Activated naive CD4-positive, alpha-beta T cell treated with anti-CD3 and anti-CD28 coated beads, Interleukin-2, amount 50 U/mL, for 16 hours (primary cell): Measurements from ENCODE around the gene TUBB4A.

Experiments
- DNase-seq: peaks from one replicate; pipeline ENCODE4 v3.0.0-alpha.2; 2020

TUBB4A gene

DNA sequence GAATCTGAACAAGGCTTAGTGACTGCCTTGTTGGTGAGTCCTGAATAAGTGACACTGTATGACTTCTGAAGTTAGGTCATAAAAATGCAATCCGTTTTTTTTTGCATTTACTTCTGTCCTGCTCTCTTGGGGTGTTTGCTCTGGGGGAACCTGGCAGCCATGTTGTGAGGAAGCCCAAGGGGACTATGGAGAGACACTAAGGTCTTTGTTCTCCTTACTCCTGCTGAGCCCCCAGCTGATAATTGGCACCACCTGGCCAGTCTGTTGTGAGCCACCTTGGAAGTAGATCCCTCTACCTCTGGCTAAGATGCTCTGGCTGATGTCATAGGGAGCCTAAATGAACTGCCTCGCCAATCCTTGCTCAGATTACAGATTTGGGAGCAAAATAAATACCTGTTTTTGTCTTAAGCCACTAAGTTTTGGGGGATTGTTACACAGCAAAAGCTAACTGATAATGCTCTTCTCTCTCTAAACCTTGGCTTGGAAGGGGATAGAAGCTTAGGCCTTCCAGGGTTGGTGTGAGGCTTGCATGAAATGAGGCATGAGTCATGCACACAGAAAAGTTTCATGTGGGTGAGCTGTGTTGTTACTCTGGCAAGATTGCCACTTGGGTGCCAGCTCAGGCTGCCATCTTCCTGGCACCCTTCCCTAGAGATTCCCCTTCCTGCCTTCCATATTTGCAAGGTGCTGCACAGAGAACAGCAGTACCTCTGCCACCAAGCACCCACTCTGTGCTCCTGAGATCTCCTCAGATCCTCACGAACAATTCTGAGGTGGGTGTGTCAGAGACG is 10.1 kb downstream of the TUBB4A start:
- no peak for DNase-seq

DNA sequence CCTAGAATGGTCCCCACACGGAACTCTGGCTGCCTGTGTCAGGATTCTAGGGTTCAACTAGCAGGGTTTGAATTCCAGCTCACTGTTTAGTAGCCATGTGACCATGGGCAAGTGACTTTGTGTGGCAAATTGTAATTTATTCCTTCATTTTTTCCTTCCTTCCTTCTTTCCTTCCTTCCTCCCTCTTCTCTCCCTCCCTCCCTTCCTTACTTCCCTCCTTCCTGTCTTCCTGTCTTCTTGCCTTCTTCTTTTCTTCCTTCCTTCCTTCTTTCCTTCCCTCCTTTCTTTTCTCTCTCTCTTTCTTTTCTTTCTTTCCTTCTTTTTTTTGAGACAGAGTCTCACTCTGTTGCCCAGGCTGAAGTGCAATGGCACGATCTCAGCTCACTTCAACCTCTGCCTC is 12.0 kb downstream of the TUBB4A start:
- no peak for DNase-seq

DNA sequence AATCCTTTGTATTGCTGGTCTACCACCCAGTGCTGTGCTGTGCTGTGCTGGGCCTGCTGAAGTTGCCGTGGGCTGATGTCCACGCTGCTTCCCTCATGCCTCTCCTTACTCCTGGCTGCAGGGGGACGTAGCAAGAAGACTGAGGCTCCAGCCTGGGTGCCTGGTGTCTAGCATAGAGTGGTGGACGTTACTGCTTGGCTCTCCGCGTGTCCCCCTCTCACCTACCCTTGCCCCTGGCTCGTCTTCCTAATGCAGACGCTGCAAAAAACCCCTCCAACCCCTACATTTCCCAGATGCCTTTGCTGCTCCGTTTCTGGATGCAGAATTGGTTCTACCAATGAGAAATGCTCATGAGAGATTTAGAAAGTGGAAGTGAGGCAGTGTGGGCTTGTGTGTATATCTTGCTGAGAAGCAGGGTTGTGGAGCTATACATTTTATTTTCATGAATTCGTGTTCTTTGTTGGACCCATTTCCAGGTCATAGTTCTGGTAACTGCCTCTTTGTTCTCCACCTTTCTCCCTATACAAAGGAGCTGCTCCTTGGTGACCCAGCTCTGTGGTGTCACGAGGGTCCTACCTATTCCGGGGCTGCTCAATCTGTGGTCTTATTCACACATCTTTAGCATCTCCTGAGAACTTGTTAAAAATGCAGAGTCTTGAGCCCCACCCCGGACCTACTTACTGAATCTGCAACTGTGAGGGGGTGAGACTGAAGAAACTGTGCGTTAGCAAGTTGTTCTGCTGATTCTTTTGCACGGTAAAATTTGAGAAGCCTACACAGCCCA is 12.6 kb downstream of the TUBB4A start:
- no peak for DNase-seq

DNA sequence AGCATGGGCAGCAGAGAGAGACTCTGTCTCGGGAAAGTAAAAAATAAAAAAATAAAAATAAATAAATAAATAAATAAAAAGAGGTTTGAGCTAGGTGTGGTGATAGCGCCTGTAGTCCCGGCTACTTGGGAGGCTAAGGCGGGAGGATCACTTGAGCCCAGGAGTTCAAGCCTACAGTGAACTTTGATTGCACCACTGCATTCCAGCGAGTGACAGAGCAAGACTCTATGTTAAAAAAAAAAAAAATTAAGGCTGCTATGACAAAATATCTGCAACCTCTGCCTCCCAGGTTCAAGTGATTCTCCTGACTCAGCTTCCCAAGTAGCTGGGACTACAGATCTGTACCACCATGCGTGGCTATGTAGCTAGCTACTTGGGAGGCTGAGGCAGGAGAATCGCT is 17.3 kb downstream of the TUBB4A start:
- DNase-seq: no peak

DNA sequence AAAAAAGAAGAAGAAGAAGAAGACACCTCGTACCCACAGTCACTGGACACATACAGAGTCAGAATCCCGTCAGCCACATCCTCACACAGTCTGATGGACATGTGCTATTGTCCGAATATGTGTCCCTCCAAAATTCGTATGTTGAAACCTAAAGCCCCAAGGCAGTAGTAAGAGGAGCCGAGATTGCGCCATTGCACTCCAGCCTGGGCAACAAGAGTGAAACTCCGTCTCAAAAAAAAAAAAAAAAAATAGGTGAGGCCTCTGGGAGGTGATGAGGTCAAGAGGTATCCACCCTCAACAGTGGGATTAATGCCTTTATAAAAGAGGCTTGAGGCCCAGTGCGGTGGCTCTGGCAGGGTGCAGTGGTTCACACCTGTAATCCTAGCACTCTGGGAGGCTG is 17.9 kb downstream of the TUBB4A start:
- DNase-seq: no peak

DNA sequence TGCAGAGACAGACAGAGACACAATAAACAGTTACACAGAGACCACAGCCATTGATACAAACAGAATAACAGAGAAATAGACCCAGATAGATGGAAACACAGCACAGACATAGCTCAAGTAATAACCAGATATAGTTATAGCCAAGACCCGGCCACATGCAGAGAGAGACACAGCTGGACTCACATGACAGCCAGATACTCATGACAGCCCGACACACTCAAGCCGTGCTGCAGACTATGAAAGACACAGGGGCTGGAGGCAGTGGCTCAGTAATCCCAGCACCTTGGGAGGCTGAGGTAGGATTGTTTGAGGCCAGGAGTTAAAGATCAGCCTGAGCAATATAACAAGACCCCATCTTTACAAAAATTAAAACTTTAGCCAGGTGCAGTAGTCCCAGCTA is 18.9 kb downstream of the TUBB4A start:
- DNase-seq: no peak

DNA sequence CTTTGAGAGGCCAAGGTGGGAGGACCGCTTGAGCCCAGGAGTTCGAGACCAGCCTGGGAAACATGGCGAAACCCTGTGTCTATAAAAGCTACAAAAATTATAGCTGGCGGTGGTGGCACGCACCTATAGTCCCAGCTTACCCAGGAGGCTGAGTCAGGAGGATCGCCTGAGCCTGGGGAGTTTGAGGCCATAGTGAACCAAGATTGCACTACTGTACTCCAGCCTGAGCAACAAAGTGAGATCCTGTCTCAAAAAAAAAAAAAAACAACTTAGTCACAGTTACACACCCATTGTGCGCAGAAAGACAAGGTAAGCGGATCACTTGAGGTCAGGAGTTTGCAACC is 19.8 kb downstream of the TUBB4A start:
- DNase-seq: peak; percentile 30

DNA sequence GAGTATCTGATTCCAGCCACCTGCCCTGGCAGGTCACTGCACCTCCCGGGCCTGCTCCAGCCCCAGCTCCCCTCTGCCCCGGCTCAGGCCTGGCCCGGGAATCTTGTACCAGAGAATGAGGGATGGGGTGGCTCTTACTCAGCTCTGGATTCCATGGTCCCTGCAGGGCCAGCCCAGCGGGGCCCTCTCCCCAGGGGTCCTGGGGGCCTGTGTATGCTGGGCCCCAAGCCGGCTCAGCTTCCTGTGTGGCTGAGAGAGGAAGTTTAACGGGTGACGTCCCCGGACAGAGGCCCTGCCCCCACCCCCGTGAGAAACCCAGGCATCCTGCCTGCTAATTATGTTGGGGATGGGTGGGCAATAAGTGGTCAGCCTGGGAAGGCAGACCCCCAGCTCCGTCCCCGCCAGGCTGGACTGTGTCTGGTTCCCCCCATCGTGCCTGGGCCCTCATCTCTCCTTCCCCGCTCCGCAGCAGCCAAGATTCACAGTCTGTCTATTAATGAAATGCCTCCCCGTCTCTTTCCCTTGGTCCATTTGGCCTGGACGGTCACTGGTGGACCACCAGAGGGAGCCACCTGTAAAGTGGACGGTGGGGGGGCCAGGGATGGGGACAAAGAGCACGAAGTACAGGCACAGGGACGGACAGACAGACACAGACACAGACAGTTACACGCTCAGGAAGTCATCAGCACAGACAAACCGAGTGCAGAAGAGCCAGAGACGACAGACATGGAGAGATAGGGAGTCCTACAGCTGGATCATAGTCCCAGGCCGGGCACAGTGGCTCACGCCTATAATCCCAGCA is 20.4 kb downstream of the TUBB4A start, which contains the start of gene DENND1C:
Gene DENND1C, minus strand, starts transcription at position 247 of the 802 bp plus-strand sequence. Its CDS starts 92 bp downstream, at position 155.
- DNase-seq: peak; percentile 69

DNA sequence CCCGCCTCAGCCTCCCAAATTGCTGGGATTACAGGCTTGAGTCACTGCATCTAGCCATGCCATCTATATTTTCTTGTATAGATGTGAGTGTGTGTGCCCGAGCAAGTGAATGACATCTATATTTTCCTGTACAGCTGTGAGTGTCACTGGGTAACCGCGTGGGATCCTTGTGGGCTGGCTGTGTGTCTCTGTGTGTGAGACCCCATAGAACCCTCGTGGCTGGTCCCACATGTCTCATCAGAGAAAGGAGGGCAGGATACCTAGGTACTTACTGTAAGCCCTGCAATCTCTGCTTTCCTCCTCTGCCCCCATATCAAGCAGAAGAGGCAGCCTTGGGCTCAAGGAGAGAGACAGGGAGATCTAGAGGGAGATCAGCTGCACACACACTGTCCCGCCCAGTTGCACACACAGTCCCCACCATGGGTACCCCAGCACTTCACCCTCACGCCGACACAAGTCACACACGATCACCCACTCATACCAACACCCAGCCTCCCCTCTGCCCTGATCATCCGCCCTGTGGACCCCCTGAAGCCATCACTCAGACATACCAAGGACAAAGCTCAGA is 21.2 kb downstream of the TUBB4A start:
- peak; percentile 28 for DNase-seq

DNA sequence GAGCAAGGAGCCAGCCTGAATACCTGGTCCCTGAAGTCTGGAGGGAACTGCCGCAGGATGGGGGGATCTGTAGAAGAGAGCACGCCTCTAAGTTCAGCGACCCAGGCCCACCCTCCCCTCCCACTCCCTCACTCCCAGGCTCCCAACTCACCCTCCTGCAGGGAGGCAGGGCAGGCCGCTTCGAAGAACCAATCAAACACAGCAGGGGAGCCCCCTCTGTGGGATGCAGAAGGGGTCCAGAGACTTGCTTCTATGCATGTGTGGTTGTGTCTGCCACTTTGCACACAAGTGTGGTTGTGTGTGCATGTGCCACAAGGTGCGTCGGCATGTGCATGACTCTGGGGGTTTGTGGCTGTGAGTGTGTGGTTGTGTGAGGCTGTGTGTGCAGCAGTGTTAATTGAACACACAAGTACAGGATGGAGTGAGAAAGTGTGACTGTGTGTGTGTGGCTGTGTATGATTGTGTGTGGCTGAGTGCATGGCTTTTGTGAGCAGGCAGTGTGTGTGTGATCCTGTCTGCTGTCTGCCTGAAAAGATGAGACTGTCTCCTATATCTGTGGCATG is 22.2 kb downstream of the TUBB4A start:
- DNase-seq: no peak

DNA sequence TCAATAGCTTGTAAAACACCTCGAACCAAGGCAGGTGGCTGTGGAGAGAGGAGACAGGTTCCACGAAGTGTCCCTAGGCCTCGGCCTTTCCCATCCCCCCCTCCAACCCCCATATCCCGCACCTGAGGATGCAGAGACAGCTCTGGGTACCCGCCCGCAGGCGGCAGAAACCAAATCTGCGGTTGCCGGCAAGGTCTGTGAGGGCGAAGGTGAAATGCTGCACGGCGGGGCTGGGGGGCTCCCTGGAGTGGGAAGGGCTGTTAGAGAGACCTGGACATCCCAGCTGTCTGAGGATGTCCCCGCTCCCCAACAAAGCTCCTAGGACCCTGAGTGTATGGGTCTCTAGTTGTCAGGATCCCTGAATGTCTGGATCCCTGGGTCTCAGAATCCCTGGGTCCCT is 23.3 kb downstream of the TUBB4A start:
- no peak for DNase-seq

DNA sequence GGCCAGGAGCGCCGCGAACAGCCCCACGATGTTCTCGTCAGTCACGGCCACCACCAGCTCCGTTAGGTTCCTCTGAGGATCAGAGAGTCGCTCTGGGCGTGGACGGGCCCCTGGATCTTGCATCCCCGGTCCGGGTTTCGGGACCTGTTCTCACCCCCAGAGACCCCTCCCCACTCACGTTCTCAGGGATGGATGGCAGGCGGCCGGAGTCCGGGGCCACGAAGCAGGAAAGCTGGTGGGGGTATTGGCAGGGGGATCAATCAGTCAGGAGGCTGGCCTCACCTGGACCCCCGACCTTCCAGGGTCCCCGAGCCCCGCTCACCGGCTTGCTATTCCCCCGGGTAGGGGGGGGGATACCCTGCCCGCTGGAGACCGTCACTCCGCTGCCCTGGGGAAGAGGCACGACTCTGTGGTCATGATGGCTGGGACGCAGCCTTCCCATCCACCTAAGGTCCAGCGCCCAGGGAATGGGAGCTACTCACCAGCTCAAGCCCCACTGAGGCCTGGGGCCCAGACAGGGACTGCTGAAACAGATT is 25.1 kb downstream of the TUBB4A start:
- no peak for DNase-seq

DNA sequence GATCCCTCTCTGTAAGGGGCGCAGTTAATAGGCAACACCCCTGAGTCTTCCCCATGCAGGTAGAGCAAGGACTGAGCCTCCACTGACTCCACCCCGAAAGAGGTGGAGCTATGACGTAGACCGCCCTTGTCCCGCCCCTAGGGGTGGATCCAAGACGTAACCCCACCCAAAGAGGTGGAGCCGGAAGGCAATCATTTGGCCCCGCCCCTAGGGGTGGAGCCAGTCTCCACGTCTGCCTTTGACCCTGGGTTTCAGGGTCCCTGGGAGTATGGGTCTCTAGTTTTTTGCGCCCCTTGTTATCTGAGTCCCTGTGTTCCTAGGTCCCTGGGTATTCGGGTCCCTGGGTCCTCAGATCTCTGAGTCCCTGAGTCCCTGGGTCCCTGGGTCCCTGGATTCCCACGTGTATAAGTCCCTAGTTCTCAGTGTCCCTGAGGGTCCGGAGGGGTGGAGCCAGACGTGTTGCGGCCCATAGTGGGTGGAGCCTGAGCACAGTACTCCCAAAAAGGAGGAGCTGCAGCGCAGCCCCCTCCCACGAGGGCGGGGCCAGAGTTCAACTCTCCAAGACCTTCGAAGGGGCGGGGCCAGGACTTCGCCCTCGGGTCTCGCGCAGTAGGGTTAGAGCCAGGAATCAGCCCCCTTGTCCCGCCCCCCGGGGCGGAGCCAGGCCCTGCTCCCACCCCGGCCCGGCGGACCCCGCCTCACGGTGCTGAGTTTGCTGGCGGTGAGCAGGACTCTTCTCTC is 25.8 kb downstream of the TUBB4A start:
- DNase-seq: peak; percentile 54

DNA sequence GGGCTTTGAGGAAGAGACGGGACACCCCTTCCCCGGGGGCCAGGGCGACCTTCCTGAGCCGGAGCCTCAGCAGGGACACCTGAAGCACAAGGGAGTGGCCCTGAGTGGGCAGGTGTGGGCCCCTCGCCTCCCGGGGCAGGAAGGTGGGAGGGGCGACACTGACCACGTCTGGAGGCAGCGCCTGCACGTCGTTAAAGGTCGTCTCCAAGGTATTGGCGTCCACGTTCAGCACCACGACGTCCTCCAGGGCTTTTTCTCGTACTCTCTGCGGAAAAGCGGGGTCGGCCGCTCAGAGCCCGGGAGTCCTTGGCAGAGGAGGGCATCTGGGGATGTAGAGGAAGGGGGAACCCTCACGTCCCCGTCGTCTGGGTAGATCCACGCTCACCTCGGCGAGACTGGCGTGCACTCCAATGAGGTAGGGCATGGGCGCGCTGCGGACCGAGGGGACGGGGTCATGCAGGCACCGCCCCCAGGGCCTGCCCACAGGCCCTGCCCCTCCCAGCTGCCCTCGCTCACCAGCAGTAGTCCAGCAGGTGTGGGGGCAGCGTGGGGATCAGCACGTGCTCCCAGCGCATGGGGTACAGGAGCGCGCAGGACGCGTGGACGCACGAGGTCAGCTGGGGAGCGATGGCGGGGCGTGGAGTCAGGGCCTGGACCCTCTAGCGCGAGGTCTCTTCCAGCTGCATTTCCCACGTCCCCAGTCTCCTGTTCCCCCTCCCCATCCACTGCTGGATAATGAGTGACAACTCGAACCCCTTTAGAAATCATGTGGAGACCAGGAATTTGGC is 26.6 kb downstream of the TUBB4A start:
- DNase-seq: no peak

DNA sequence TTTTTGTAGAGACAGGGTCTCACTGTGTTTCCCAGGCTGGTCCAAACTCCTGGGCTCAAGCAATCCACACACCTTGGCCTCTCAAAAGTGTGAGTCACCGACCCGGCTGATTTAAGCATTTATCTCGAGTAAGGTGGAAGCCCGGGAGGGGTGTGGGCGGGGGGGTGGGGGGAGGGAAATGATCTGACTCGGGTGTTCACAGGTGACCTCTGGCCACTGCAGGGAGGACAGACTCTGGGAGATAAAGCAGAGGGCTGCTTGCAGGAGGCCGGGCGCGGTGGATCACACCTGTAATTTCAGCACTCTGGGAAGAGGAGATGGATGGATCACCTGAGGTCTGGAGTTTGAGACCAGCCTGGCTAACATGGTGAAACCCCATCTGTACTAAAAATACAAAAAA is 28.5 kb downstream of the TUBB4A start:
- DNase-seq: no peak

DNA sequence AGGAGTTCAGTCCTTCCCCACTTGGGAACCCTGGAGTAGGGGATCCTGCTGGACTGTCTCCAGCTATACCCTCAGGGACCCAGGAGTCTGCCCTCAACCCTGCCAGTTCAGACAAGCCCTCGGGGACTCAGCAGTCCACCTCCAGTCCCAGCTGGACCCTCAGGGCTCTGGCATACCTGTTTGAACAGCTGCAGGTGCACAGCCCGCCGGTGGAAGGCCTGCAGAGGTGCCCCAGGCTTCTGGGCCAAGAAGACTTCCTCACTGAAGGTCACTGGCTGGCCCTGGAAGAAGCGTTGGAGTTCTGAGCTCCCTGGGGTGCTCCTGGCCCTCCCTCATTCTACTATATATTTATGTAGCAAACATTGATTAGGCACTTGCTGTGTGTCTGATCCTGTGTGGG is 29.4 kb downstream of the TUBB4A start:
- no peak for DNase-seq

DNA sequence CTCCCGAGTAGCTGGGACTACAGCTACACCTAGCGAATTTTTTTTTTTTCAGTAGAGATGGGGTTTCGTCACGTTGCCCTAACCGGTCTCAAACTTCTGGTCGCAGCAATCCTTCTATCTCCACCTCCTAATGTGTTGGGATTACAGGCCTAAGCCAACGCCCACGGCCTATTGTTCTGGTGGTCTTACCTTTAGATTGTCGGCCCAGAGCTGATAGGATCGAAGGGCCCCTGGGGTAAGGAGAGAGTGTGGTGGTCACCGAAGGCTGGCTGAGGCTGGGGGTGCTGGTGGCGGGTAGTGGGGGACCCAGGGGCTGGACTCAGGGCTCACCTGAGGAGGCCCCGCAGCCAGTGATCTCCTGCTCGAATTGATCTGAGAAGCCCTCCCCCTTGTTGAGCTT is 31.0 kb downstream of the TUBB4A start:
- no peak for DNase-seq

DNA sequence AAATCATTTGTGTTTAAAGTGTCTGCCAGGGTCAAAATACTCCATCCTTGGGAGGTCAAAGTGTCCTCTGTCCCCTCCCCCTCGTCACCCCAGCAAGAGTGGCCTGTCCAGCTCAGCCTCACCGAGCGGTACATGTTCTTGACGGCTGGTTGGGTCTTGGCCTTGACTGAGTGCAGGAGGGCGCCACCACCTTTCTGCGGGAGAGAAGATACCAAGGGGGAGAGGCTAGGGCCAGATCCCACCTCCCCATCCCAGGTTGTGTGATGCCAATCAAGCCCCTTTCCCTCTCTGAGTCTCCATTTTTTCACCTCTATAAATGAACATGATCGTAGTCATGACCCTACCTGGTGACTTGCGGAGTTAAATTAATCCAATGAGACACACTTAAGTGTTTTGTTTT is 31.9 kb downstream of the TUBB4A start:
- DNase-seq: no peak

DNA sequence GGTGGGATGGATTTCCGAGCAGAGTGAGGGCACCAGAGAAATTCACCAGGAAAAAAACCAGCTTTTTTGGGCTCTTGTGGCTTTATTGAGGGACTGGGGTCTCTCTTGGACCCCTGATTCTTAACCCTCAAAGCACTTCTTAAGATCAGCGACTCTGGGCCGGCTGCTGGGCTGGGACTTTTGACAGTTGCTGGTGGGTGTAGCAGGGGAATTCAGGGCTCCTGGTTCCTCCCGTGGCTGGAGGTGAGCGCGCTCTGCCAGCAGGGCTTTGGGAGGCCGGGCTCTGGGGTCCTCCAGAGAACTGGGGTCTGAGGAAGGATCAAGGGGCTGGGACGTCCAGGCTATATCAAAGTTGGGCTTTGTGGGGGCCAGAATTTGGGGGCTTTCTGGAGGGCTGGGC is 34.7 kb downstream of the TUBB4A start:
- no peak for DNase-seq

DNA sequence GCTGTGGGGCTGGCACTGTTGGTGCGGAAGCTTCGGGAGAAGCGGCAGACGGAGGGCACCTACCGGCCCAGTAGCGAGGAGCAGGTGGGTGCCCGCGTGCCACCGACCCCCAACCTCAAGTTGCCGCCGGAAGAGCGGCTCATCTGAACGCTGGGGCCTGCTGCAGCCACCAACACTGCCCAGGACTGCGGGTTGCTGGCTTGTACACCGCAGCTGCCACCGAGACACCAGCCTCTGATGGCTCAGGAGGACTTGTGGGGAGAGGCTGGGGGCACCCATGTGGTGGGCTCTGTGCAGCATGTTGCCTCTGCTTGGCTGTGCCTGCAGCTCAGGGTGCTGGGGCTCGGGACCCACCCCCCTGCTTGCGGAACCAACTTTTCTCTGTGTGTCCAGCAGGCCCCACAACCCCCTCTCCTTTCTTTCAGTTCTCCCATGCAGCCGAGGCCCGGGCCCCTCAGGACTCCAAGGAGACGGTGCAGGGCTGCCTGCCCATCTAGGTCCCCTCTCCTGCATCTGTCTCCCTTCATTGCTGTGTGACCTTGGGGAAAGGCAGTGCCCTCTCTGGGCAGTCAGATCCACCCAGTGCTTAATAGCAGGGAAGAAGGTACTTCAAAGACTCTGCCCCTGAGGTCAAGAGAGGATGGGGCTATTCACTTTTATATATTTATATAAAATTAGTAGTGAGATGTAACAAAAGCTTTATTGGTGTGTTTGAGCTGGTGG is 35.4 kb downstream of the TUBB4A start:
- no peak for DNase-seq
